ENCODE measurements around the gene PXYLP1.
A peak's percentile ranks its signal among the peaks of the same experiment; 100 is the strongest.
"Not testable (repeated sequence)": the region's sequence is repeated elsewhere in the genome, so short reads cannot be mapped to it uniquely, and the experiment has no call there.

The PXYLP1 gene

DNA sequence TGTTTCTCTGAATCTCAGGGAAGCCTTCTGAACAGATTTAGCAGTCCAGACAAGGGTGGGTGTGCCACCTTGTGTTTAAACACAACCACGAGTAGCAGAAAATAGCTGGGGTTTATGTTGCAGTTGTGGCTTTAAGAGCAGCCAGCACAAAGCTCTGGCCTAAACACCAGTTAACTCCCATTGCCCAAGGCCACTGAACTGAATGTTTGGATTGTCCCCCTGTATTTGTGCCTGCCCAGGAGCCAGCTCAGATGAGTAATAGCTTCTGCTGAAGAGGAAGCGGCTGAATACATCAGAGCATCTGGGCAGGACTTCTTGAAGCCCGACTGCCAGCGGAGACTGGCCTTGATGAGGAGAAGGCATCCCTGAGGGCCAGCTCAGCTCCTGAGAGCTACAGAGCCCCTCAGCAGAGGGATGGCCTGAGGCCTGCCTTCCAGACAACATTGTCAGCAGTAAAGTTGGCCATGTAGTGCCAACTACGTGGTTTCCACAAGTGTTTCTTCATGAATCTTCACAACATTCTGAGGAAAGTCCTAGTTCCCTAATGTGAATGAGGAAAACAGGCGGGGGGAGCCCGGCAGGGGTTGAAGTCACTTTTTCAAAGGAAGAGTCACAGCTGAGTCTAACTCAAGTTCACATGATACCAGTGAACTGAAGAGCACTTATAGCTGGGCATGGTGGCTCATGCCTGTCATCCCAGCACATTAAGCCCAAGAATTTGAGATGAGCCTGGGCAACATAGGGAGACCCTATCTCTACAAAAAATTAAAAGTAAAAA is 70.9 kb downstream of the PXYLP1 start:
- no peak for DNase-seq

DNA sequence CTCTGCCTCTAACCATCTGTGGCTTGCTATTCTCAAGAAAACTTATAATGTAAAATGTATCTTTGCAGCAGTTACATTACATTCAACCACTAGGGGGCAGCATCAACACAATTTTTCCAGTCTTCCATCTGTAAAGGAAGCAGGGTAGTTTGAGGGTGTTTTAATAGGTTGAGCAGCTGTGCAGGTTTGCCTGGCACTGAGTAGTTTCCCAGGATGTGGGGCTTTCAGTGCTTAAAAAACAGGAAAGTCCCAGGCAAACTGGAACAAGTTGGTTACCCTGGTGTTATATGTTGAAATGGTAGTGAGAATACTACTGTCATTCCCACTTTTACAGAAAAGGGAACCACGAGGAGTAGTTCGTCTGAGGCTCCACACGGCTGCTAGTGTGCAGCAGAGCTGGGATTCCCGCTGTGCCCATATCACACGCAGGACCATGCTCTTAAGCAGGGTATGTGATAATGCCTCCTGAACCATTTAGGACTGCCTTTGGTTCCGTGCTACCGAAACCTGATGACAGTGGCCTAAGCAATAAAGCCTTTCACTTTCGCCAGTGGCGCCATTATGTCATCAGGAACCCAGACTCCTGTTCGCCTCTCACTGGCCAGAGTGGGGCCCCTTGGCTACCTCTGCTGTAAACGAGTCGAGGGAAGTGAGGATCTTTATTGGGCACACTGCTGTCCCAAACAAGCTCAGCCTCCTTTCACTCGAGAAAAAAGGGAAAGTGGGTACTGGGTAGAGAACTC is 72.0 kb downstream of the PXYLP1 start:
- DNase-seq: peak in 1 of 2 experiments; percentile 14

DNA sequence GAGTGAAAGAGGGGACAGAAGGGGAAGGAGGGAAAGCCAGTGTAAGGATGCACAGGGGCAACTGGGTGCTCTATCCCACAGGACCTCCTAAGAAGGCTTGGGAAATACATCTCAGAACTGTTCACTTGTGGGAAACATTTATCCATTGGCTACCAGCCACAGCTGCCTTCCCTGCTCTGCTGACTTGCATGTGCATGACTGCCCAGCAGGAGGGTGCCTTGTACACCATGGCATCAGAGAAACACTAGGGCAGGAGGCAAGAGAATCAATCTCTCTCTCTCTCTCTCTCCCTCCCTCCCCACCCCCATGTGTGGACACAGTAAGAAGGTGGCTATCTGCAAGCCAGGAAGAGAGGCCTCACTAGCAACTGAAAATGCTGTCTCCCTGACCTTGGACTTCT is 73.8 kb downstream of the PXYLP1 start:
- no peak for DNase-seq

DNA sequence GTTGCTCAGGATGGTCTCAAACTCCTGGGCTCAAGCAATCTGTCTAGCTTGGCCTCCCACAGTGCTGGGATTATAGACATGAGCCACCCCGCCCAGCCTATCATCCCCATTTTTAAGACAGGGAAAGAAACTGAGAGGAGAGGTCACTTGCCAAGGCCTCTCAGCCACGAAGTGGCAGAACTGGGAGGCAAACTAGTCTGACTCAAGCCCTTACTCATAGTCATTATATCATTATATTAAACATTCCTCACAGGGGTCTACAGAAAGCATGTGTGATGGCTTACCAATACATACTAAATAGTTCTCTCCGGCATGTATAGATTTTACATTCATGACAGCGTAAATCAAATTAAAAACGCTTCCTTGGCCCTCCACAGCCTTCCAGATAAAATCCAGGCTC is 74.7 kb downstream of the PXYLP1 start:
- no peak for DNase-seq

DNA sequence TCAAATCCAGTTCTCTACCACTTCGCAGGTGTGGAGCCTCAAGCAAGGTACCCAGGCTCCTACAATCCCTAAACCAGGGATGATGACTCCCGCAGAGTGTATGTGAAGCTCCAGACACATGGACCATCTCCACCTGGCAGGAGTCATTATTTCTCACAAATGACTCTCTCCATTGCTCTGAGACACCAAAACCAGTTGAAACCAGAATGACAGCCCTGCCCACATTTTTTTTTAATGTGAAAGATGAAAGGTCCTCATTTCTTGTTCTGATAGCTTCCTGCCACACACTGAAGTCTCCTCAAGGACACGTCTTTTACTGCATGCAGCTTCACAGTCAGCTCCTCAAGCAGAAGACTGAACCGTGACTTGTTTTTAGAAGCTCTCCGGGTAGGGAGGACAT is 75.3 kb downstream of the PXYLP1 start:
- no peak for DNase-seq

DNA sequence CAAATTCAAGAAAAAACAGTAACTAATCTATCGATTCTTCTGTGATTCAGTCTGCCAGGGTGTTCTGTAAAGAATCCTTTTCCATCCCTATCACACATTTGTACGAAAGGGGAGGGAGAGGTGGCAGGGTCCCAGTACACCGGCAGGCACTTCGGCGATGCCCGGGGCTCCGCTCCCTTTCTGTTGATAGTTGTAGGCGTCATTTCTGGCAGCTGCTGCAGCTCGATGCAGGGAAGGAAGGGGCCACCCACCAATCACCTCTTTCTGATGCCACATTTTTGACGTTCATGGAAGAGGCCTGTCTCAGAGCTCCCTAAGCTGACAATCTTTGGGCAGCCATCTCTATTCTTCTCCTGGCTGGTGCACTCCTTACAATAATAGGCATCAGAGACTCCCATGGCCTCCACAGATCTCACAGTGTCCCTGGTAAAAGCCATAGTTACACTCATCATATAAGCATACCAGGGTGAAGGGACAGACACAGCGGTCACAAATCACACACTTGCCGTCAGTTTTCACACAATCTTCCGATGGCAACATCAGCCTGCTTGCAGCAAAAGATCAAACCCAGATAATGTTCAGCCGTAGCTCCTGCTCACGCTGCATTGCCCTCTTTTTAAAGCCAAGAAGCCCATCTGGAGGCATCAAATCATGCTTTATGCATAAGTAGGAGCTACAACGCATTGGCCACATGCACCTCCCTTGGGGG is 75.9 kb downstream of the PXYLP1 start:
- no peak for DNase-seq

DNA sequence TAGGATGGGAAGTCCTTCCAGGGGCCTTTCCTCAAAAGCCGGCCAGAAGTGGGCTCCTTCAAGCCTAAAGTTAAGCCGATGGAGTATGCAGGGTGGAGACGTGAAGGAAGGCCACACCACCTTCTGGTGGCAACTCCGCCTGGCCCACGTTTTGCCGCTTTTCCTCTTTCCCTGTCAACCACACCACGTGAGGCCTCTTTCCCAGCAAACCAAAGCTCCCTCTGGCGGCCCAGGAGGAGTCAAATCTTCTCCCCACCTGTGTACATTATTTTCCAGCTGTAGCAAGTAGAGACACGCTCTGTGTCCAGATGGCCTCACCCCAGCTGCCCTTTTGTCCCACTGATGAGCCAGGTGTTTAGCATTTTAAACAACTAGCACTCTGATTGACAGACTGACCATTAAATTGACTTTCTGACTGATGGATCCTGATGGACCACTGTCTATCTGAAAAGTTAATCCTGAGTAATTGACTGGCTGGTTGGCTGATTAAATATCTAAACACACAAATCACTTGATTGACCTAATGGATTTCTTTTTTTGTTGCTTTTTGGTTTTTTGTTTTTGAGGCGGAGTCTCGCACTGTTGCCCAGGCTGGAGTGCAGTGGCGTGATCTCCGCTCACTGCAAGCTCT is 77.1 kb downstream of the PXYLP1 start:
- no peak for DNase-seq

DNA sequence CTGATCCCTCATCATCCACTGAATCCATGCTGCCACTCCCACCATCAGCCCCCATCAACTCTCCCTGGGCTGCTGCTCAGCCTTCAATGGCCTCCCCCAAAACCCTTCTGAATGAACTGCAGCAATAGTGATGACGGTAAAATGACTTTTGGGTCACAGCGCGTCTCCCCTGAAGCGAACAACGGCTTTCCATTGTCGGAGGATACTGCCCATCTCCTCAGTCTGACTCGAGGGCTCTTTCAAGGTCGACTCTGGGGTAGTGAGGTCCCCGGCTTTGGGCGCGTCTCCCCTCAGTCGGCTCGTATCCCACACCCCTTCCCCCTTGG is 79.5 kb downstream of the PXYLP1 start:
- no peak for DNase-seq

DNA sequence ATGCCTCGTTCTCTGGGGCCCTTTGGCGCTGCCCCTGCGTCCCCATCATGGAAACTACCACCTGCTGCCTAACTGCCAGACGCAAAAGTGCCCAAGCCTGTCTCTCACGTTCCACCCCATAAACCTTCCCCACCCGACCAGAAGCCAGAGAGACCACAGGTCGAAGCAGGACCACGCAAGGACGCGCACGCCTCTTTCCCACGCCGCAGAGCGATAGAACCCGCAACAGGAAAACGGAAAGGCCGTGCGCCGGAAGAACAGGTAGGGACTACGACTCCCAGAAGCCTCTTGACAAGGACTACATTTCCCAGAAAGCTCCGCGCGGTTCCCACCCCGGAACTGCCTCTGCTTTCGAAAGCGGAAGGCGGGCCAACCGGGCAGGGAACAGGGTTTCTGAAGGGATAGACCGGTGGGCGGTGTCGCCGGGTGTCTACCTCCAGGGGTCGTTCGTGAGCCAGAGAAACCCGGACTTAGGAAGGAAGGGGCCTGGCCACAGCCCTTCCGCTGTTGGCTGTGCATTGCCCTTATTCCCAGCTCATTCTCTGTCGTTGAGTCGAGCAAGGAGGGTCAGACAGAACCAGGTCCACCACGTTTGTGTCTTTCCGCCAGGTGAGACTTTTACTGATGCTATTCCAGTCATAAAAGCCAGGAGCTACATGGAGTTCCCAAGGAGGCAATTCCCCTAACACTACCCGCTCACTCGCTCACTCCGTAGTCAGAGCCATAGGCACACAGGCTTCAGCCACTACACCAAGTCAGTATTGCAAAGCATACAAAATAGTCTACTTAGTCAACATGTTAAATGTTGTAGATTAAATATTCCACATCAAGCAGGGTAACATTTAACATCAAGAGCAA is 80.1 kb downstream of the PXYLP1 start:
- DNase-seq: peak; percentile 73 to 95

DNA sequence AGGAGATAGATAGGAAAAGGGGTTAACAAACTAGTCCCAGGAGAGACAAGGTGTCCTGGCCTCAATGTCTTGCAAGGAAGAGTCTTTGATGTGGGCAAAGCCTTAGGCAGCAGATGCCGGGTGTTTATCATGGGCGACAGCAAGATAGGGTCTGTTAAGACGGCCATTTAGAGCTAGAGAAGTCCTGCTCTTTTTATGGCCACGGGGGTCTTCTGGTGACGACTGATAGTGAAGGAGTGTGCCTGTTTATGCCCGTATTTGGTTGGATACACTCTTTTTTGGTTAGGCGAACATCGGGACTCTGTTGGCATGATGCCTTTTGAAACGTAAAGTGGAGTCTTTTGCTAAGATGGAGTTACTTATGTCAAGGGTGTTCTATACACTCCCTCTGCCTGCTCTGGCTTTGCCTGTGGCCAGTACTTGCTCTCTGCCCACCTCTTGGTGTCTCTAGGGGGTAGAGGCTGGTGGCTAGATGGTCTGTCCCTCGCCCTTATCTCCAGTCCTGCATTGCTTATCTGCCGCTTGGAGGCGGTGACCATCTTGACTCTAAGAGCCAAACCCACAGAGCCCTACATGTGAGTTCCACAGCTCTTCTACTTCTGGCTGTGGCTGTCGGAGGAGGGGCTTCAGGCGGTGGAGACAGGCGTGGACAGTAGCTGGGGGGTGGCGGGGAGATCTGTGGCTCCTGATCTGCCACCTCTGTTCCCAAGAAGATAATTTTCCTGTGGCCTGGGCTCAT is 80.9 kb downstream of the PXYLP1 start:
- DNase-seq: no peak

DNA sequence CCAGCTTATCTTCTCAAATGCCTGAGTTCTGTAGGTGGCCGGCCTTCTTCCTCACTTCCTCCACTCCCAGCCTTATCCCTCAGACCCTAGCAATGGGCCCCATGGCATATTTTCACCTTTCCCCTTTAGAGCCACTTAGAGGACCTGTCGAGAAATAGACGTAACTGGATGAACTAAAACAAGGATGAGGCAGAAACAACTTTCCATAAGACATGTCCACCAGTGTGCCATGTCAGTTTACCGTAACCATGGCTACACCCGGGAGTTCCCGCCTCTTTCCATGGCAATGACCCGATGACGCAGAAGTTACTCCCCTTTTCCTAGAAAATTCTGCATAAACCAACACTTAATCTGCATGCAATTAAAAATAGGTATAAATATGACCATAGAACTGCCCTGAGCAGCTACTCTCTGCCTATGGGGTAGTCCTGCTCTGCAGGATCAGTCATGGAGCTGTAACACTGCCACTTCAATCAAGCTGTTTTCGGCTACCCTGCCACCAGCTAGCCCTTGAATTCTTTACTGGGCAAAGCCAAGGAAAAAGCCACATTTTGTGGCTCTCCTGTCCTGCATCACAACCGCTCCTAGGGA is 81.6 kb downstream of the PXYLP1 start:
- DNase-seq: no peak

DNA sequence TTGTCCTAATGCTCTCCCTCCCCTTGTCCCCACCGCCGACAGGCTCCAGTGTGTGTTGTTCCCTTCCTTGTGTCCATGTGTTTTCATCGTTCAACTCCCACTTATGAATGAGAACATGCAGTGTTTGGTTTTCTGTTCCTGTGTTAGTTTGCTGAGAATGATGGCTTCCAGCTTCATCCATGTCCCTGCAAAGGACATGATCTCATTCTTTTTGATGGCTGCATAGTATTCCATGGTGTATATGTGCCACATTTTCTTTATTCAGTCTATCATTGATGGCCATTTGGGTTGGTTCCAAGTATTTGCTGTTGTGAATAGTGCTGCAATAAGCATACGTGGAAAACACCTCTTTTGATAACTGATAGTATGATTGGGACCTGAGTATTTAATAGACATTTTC is 82.8 kb downstream of the PXYLP1 start:
- DNase-seq: not testable (repeated sequence)

DNA sequence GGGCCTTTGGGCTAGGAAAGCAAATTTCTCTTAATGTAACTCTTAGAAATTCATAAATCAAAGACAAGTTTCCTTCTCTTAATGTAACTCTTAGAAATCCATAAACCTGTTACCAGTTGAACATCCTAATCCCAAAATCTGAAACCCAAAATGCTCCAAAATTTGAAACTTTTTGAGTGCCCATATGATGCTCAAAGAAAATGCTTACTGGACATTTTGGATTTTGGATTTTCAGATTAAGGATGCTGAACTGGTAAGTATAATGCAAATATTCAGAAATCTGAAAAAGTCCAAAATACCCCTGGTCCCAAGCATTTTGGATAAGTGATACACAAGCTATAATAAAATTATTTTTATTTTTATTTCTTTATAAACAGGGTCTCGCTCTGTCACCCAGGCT is 85.2 kb downstream of the PXYLP1 start:
- DNase-seq: no peak

DNA sequence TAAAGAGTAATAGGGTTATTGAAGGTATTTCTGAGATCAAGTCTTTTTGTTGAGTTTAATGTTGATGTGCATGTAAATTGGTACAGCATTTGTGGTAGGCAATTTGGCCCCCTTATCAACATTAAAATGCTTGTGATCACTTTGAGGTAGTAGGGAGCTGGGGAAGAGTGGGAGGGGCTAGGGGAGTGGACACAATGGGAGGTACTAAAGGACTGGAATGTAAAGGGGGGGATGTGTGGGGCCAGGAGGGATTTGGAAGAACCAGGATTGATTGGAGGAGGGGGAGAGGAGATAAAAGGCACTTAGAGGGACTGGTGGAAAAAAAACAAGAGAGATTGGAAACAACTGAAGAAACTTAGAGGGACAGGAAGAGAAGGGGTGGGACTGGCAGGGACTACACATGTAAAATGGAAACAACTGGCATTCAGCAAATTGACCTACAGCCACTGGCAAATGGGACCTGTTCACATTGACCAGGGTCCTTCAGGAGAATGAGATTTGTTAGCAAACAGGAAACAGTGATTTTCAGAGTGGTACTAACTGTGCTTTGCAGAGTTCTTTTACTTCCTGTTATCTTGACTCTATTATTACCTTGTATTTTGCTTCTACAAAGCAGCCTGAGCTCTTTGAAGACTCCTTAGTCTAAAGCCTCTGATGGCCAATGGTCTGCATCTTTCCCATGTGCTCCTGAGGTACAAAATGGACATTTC is 88.9 kb downstream of the PXYLP1 start:
- DNase-seq: no peak

DNA sequence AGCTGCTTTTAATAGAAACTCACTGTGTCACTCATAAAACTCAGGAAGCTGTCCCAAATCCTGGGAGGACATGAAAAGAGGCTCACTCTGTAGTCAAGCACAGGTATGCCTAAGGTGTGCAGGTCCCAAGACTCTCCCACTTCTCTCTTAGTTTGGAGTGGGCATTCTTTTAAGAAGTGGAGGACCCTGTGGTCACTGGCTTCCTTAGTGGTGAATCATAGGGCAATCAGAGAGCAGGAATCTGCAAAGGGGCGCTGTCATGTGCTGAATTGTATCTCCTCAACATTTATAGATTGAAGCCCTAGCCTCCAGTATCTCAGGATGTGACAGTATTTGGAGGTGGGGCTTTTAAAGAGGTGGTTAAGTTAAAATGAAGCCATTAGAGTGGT is 89.5 kb downstream of the PXYLP1 start:
- DNase-seq: no peak

DNA sequence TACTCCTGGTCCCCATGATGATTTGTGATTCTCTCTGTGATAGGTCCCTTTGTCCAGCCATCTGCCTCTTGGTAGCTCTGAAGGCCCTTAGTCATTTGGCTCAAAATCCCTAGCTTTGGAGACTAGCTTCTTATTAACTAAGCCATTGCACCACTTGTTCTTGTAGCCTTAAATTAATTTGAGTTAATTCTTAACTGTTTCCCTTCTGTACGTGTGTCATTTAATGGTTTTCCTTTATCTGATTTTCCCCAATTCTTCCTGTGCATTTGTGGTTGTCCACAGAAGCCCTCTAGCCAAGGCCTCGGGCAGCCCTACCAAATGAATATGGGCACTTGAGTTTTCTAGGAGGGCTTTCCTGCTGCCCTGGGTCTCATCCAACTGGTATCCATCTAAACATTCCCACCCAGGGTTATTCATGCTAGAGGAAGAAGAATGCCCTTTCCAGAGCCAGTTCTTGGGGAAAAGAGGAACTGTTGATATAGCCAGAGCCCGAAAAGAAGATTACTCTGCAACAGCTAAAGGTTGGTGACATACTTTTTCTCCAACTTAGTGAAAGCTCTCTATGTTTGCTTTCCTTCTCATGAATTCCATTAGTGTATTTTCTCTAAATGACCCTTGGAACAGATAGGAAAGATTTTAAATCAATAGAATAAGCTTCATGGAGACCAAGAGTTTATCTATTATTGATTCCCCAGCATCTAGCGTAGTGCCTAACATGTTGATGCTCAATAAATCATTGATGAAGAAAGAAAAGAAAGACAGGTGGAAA is 92.5 kb downstream of the PXYLP1 start:
- no peak for DNase-seq

DNA sequence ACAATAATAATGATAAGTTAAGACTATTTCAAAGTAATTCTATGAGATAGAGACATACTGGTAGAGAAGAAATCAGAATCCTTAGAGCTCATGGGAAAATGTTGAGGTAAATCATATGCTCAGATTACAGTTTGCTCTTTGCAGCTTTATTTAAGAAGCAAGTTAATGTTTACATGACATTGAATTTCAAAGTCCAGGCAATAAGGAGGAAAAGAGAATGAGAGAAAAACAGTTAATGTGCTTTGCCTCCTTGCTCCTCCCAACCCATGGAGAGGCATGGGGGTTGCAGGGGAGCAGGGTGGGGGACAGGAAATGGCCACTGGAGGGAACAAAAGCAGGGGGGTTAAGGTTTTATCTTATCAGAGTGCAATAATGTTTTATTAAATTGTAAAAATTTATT is 94.5 kb downstream of the PXYLP1 start:
- DNase-seq: no peak

DNA sequence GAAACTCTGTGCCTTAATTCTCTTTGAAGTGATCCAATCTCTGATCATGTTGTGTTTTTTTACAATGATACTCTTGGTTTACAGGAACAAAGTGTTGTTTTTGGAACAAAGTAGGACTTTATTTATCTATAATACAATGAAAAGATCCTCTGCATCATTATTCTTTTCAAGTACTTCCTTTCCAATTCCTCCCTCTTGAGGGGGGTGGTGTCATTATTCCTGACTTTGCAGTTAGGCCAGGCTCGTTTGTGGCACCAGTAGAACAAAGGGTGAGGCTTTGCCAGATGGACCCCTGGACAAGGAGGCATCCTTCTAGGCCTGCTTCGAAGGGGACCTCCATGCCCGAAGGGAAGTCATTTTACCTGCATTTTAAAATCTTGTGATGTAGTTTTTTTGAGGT is 95.0 kb downstream of the PXYLP1 start:
- no peak for DNase-seq

DNA sequence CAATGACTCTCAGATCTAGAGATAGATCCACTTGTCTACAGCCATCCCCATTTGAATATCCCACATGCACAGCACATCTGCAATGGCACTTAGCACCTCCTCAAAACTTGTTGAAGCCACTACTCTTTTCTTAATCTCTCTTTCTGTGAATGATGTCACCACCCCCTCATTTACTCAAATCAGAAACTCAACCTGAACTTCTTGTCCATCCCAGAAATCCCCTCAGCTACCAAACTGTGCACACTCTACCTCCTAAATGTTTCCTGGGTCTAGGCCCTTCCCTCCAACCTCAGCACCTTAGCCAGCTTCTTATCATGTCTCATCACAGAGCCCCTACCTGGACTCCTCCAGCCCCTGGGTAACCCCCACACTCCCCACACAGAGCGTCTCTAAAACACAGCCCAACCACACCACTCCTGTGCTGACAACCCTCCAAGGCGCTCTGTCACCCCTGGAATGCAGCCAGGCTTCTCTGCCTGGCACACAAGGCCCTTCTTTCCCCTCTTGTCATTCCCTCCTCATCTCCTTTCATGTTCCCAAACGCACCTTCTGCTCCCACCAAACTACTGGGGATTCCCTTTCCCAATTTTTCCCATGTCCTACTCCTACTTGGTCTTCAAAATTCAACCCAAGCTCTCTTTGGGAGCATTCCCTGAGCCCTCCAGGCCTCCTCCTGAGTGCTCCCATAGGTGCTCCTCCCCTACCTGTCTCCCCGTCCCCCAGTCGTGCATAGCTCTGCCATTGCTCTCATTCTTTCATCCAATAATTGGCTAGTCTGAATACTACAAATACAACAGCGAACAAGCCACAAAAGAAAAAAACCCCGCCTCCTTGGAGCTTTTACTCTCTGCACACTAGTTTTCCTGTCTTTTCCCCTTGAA is 96.9 kb downstream of the PXYLP1 start:
- DNase-seq: no peak
